ENCODE data around the gene DHX38. TPM values are rescaled to one million over a fixed set of nuclear protein-coding genes. Genes with fewer than 3 reads are reported as not detected.

The DHX38 gene
- total RNA-seq, 1 donor from 2014 or later, result 91.6 TPM

GRCh38 chr16:72137380-72138063, 43.9 kb downstream of the DHX38 start:
- no peak for DNase-seq (ENCODE audit: low read depth)
- TF ChIP-seq, protein P1, sequence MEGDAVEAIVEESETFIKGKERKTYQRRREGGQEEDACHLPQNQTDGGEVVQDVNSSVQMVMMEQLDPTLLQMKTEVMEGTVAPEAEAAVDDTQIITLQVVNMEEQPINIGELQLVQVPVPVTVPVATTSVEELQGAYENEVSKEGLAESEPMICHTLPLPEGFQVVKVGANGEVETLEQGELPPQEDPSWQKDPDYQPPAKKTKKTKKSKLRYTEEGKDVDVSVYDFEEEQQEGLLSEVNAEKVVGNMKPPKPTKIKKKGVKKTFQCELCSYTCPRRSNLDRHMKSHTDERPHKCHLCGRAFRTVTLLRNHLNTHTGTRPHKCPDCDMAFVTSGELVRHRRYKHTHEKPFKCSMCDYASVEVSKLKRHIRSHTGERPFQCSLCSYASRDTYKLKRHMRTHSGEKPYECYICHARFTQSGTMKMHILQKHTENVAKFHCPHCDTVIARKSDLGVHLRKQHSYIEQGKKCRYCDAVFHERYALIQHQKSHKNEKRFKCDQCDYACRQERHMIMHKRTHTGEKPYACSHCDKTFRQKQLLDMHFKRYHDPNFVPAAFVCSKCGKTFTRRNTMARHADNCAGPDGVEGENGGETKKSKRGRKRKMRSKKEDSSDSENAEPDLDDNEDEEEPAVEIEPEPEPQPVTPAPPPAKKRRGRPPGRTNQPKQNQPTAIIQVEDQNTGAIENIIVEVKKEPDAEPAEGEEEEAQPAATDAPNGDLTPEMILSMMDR (IDR thresholded peaks at IDR 0.05; ENCODE audit: insufficient read depth, low read length, severe bottlenecking), result no peak
- FAIRE-seq, result no peak
- Histone ChIP-seq H3K36me3 (ENCODE audit: control insufficient read depth, insufficient read depth, low read length) (no peaks in the 10 kb centered on the region), H3K4me3 (ENCODE audit: low read depth, low read length) (no peak overlapping the region), H3K27me3 (ENCODE audit: control insufficient read depth, insufficient read depth, low read length) (no peaks in the 10 kb centered on the region)

- TF ChIP-seq, protein P1 (IDR thresholded peaks at IDR 0.05; ENCODE audit: insufficient read depth, low read length, severe bottlenecking), result no peak
- no peak overlapping the region for H3K4me3 ChIP-seq (ENCODE audit: low read depth, low read length)
- DNase-seq (ENCODE audit: low read depth) (no peak), FAIRE-seq (no peak)
- H3K36me3 ChIP-seq (ENCODE audit: control insufficient read depth, insufficient read depth, low read length), result no peaks in the 10 kb centered on the region
- H3K27me3 ChIP-seq (ENCODE audit: control insufficient read depth, insufficient read depth, low read length), result no peaks in the 10 kb centered on the region
These were observed 44.5 kb downstream of the DHX38 start for GRCh38 chr16:72138064-72138572.

DNA sequence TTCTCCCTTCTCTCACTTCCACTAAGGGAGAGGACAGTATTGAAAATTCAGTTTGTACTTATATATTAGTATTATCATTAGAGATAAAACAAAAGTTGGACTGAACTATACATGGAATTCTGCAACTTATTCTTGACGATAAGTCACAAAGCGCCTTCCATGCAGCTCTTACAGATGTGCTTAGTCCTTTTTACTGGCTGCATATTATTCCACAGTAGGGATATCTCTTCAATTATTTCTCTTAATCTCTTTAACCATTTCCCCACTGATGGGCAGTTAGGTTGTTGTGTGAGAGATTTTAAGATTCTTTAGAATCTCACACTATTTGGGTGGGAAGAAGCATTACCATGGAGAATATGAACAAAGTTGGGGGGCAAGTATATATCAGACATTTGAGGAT, 46.3 kb downstream of the DHX38 start:
- FAIRE-seq (no peak), DNase-seq (ENCODE audit: low read depth) (no peak)
- Histone ChIP-seq H3K4me3 (ENCODE audit: low read depth, low read length) (no peak overlapping the region), H3K27me3 (ENCODE audit: control insufficient read depth, insufficient read depth, low read length) (no peaks in the 10 kb centered on the region), H3K36me3 (ENCODE audit: control insufficient read depth, insufficient read depth, low read length) (no peaks in the 10 kb centered on the region)
- TF ChIP-seq, protein P1 (IDR thresholded peaks at IDR 0.05; ENCODE audit: insufficient read depth, low read length, severe bottlenecking), result no peak

DNA sequence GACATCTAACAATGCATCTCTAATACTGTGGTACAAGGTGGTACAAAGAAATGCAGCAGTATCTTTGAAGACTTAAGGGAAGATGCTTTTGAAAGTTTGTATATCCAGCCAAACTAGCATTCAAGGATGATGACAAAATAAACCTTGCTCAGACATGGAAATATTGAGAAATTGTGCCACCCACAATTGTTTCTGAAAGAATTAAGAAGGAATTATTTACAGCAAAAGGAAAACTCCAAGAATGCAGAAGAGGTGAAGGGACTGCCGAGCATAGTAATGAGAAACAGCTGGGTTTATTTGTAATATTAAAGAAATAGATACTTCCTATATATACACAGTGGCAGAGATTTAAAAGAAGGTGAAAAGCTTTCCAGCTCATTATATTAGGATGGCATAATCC, 48.8 kb downstream of the DHX38 start:
- H3K27me3 ChIP-seq (ENCODE audit: control insufficient read depth, insufficient read depth, low read length), result no peaks in the 10 kb centered on the region
- H3K36me3 ChIP-seq (ENCODE audit: control insufficient read depth, insufficient read depth, low read length), result no peaks in the 10 kb centered on the region
- FAIRE-seq (no peak), DNase-seq (ENCODE audit: low read depth) (no peak)
- H3K4me3 ChIP-seq (ENCODE audit: low read depth, low read length), result no peak overlapping the region
- TF ChIP-seq, protein P1 (IDR thresholded peaks at IDR 0.05; ENCODE audit: insufficient read depth, low read length, severe bottlenecking), result no peak

DNA sequence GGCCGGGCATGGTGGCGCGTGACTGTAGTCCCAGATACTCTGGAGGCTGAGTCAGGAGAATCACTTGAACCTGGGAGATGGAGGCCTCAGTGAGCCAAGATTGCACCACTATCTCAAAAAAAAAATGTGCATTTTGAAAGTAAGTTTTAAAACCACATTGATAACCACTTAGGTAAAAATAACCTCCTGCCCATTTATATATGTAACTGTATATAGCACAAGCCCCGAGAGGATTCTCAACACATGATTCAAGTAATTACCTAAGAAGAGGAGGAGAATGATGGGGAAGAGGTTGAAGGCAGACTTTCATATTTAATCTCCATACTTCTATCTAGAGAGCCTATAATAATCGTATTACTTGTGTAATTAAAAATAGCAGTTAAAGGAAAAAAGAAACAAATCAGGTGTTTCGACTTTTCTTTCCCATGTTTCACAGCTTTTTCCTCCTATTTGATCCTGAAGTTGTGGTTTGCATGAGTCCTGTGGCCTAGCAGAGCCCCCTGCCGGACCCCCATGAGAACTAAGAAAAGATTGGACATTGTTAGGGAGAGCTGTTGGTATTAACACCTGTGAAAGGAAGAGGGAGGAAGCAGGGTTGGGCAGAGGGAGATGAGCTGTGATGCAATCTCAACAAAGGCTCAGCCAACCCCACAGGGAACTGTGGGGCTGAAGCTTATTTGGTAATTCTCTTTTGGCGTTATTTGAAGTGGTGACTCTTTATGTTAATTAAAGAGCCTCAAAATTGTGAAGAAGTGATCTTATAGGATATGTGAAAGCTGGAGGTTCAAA, 56.2 kb downstream of the DHX38 start:
- FAIRE-seq (no peak), DNase-seq (ENCODE audit: low read depth) (no peak)
- no peak overlapping the region for H3K4me3 ChIP-seq (ENCODE audit: low read depth, low read length)
- no peaks in the 10 kb centered on the region for H3K27me3 ChIP-seq (ENCODE audit: control insufficient read depth, insufficient read depth, low read length)
- no peaks in the 10 kb centered on the region for H3K36me3 ChIP-seq (ENCODE audit: control insufficient read depth, insufficient read depth, low read length)
- TF ChIP-seq, protein P1 (IDR thresholded peaks at IDR 0.05; ENCODE audit: insufficient read depth, low read length, severe bottlenecking), result no peak
